CD4-positive, alpha-beta T cell treated with Interleukin-4 for 4 hours (primary cell): Measurements from ENCODE around the gene HMGN4.

Experiments used
- DNase-seq: peaks from one replicate; pipeline ENCODE4 v3.0.0-alpha.2; 2020

HMGN4 gene

GRCh38 chr6:26553264-26553634 is 15.1 kb downstream of the HMGN4 start:
- peak; percentile 81 for DNase-seq

- peak; percentile 85 for DNase-seq
These were observed 15.7 kb downstream of the HMGN4 start for GRCh38 chr6:26553635-26554446.

GRCh38 chr6:26554447-26554696 is 16.2 kb downstream of the HMGN4 start:
- no peak for DNase-seq

- DNase-seq, result peak; percentile 60
These were observed 16.7 kb downstream of the HMGN4 start for GRCh38 chr6:26554697-26555504.

- no peak for DNase-seq
These were observed 17.5 kb downstream of the HMGN4 start for GRCh38 chr6:26555505-26556262.

- no peak for DNase-seq
These were observed 18.3 kb downstream of the HMGN4 start for GRCh38 chr6:26556263-26557070.

GRCh38 chr6:26561533-26562466 is 23.6 kb downstream of the HMGN4 start:
- DNase-seq, result no peak

GRCh38 chr6:26563488-26563887 is 25.3 kb downstream of the HMGN4 start:
- DNase-seq, result no peak

- DNase-seq, result peak; percentile 97
These were observed 30.7 kb downstream of the HMGN4 start for GRCh38 chr6:26568601-26569432.

GRCh38 chr6:26569433-26569764 is 31.2 kb downstream of the HMGN4 start:
- DNase-seq, result no peak

GRCh38 chr6:26570027-26570809 is 32.1 kb downstream of the HMGN4 start:
- no peak for DNase-seq

GRCh38 chr6:26571592-26572296 is 33.6 kb downstream of the HMGN4 start:
- peak; percentile 61 for DNase-seq

- DNase-seq, result no peak
These were observed 37.4 kb downstream of the HMGN4 start for GRCh38 chr6:26575494-26575939.

- no peak for DNase-seq
These were observed 38.3 kb downstream of the HMGN4 start for GRCh38 chr6:26576407-26576843.

GRCh38 chr6:26576929-26577719 is 39.0 kb downstream of the HMGN4 start:
- peak; percentile 47 for DNase-seq

- no peak for DNase-seq
These were observed 39.5 kb downstream of the HMGN4 start for GRCh38 chr6:26577720-26578072.

- DNase-seq, result no peak
These were observed 40.1 kb downstream of the HMGN4 start for GRCh38 chr6:26578279-26578678.

- no peak for DNase-seq
These were observed 40.6 kb downstream of the HMGN4 start for GRCh38 chr6:26578741-26579140.
